ENCODE measurements around the gene ADGRV1. TPM values are rescaled to one million over a fixed set of nuclear protein-coding genes. Genes with fewer than 3 reads are reported as not detected.

Gene ADGRV1
- total RNA-seq, 4 donors from 2014 or later: 6.0 to 37.0 (median 10.6) TPM

DNA sequence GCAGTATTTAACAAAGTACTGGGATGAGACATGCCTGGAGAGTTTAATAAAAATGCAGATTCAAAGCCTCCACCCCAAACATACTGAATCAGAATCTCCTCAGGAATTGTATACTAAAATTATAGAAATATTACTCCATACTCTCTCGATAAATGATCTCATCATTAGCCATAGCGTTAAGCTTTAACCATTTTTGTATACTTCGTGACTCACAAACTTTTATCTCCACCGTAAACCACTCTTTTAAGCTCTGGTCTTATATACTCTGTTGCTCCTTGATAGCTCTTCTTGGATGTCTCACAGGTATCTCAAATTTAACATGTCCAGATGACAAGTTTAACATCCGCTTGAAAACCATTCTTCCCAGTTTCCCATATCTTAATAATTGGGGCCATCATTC lies 327.8 kb downstream of the ADGRV1 start:
- H3K4me3 ChIP-seq: no peak overlapping the region
- no peaks in the 10 kb centered on the region for H3K9me3 ChIP-seq
- no peaks in the 10 kb centered on the region for H3K36me3 ChIP-seq
- no peaks in the 10 kb centered on the region for H3K27me3 ChIP-seq
- DNase-seq: no peak
- peaks cover 0 to 10% (median 3%) of the 10 kb centered on the region in 4 donors for H3K4me1 ChIP-seq
- WGBS, 2 donors (ENCODE audit: low coverage in 1 of 2): 94% methylated on average over 5 of the region's 5 CpGs
- TF ChIP-seq POLR2A (IDR thresholded peaks at IDR 0.05) (no peak), POLR2AphosphoS5 (IDR thresholded peaks at IDR 0.05) (no peak), EP300 (IDR thresholded peaks at IDR 0.05; ENCODE audit: low read depth) (no peak)
- TF ChIP-seq, protein P1, sequence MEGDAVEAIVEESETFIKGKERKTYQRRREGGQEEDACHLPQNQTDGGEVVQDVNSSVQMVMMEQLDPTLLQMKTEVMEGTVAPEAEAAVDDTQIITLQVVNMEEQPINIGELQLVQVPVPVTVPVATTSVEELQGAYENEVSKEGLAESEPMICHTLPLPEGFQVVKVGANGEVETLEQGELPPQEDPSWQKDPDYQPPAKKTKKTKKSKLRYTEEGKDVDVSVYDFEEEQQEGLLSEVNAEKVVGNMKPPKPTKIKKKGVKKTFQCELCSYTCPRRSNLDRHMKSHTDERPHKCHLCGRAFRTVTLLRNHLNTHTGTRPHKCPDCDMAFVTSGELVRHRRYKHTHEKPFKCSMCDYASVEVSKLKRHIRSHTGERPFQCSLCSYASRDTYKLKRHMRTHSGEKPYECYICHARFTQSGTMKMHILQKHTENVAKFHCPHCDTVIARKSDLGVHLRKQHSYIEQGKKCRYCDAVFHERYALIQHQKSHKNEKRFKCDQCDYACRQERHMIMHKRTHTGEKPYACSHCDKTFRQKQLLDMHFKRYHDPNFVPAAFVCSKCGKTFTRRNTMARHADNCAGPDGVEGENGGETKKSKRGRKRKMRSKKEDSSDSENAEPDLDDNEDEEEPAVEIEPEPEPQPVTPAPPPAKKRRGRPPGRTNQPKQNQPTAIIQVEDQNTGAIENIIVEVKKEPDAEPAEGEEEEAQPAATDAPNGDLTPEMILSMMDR (IDR thresholded peaks at IDR 0.05): no peak
- in situ Hi-C loops (cut with MboI; ENCODE audit: low pct_ligation_motif_present in 1 of 4, low pct_unique_long_range_greater_than_20kb in 1 of 4, low sequenced_read_pairs in 3 of 4): no loop called here
- no peak overlapping the region for H3K27ac ChIP-seq
- intact Hi-C loops (cut with DNase I; ENCODE audit: low total_unique reads): no loop called here

DNA sequence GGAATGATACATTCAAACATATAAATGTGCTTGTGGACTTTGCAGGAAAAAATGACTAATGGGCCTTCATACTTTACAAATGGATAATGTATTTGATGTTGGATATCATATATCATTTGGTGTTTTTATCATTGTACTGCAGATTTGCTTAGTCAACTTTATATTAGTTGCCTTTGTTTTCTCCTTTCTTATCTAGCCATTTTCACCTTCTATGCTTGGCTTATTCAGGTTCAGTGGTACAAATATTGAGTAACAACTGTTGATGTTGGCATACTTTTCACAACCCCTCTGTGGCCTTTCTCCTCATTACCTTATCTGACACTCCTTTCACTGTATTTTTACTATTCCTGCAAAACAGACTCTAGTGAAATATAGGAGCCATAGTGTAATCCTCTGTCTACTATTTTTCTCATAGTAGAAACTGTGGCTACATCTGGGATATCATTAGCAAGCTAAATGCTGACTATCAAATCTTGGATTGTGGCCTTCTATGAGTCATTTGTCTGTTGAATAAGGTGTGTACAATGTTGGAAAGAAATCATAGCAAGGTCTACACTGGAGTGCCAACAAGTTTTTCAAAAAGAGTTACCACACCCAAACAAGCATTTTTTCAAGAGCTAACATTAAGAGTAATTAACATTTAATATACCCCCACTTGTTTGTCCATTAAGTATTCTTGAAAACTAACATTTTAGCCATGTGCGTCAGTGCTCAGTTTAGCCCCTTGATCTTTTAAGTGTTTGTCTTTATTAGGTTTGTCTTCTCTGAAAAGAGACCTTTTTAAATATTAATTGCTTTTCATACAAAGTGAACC lies 330.1 kb downstream of the ADGRV1 start:
- intact Hi-C loops (cut with DNase I; ENCODE audit: low total_unique reads) (no loop called here), in situ Hi-C loops (cut with MboI; ENCODE audit: low pct_ligation_motif_present in 1 of 4, low pct_unique_long_range_greater_than_20kb in 1 of 4, low sequenced_read_pairs in 3 of 4) (no loop called here)

DNA sequence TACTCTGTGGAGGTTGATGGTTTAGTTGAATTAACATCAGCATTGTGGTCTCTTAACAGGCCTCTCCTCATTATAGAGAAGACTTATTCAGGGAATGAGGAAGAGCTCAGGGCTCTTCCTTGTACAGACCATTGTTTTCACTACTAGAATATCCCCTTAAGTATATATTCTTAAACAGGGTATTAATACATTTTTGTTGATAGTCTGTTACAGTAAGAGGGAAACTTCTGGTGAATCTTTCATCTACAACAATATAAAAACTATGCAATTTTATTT lies 330.7 kb downstream of the ADGRV1 start:
- no peak overlapping the region for H3K4me3 ChIP-seq
- H3K4me1 ChIP-seq: peaks cover 0 to 10% (median 3%) of the 10 kb centered on the region in 4 donors
- H3K9me3 ChIP-seq: no peaks in the 10 kb centered on the region
- in situ Hi-C loops (cut with MboI; ENCODE audit: low pct_ligation_motif_present in 1 of 4, low pct_unique_long_range_greater_than_20kb in 1 of 4, low sequenced_read_pairs in 3 of 4): no loop called here
- intact Hi-C loops (cut with DNase I; ENCODE audit: low total_unique reads): no loop called here
- H3K36me3 ChIP-seq: no peaks in the 10 kb centered on the region
- no peak overlapping the region for H3K27ac ChIP-seq
- H3K27me3 ChIP-seq: no peaks in the 10 kb centered on the region
- TF ChIP-seq, protein P1 (IDR thresholded peaks at IDR 0.05): no peak
- TF ChIP-seq EP300 (IDR thresholded peaks at IDR 0.05; ENCODE audit: low read depth) (no peak), POLR2A (IDR thresholded peaks at IDR 0.05) (no peak), POLR2AphosphoS5 (IDR thresholded peaks at IDR 0.05) (no peak)
- no peak for DNase-seq

More for the DNA sequence above, 330.1 kb downstream of the ADGRV1 start:
- TF ChIP-seq, protein P1 (IDR thresholded peaks at IDR 0.05): no peak
- TF ChIP-seq POLR2AphosphoS5 (IDR thresholded peaks at IDR 0.05): no peak
- TF ChIP-seq EP300 (IDR thresholded peaks at IDR 0.05; ENCODE audit: low read depth): no peak
- no peak for TF ChIP-seq POLR2A (IDR thresholded peaks at IDR 0.05)
- no peaks in the 10 kb centered on the region for H3K36me3 ChIP-seq
- no peaks in the 10 kb centered on the region for H3K27me3 ChIP-seq
- H3K4me3 ChIP-seq: no peak overlapping the region
- no peak for DNase-seq
- no peaks in the 10 kb centered on the region for H3K9me3 ChIP-seq
- H3K4me1 ChIP-seq: peaks cover 0 to 10% (median 3%) of the 10 kb centered on the region in 4 donors
- H3K27ac ChIP-seq: no peak overlapping the region
- WGBS, 2 donors (ENCODE audit: low coverage in 1 of 2): 93 to 100% methylated on average over 1 of the region's 1 CpG

DNA sequence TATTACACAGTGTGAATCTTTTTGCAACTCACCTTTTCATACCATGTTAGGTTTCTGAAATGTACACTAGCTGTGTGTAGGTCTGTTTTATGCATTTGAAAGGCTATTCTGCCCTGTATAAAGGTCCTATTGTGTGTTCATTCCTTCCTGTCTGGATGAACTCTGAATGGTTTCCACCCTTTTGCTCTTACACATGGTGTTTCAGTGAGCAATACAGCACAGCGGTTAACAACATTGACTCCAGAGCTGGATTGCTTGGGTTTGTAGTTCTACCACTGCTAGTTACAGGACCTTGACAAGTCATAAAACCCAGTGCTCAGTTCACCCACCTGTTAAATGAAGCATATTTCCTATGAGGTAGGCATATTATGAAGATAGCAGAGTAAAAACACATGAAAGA lies 331.6 kb downstream of the ADGRV1 start:
- Histone ChIP-seq H3K36me3 (no peaks in the 10 kb centered on the region), H3K27ac (no peak overlapping the region), H3K4me3 (no peak overlapping the region), H3K9me3 (no peaks in the 10 kb centered on the region), H3K27me3 (no peaks in the 10 kb centered on the region), H3K4me1 (peaks cover 0 to 10% (median 3%) of the 10 kb centered on the region in 4 donors)
- DNase-seq: no peak
- intact Hi-C loops (cut with DNase I; ENCODE audit: low total_unique reads): no loop called here
- TF ChIP-seq, protein P1 (IDR thresholded peaks at IDR 0.05): no peak
- TF ChIP-seq POLR2A (IDR thresholded peaks at IDR 0.05) (no peak), POLR2AphosphoS5 (IDR thresholded peaks at IDR 0.05) (no peak), EP300 (IDR thresholded peaks at IDR 0.05; ENCODE audit: low read depth) (no peak)
- in situ Hi-C loops (cut with MboI; ENCODE audit: low pct_ligation_motif_present in 1 of 4, low pct_unique_long_range_greater_than_20kb in 1 of 4, low sequenced_read_pairs in 3 of 4): no loop called here
- 67 to 96% methylated on average over 1 of the region's 1 CpG for WGBS, 2 donors (ENCODE audit: low coverage in 1 of 2)
